Large intestine (tissue), 3 donors: ENCODE data around the gene ITIH3. TPM values are rescaled to one million over a fixed set of nuclear protein-coding genes. Genes with fewer than 3 reads are reported as not detected.

ENCODE experiments used
- DNase-seq, 2 donors: peaks; one replicate each; pipeline versions ENCODE4 v3.0.0 to v3.0.0-alpha.2; 2013
- H3K27ac ChIP-seq: one replicate; pipeline ENCODE4 v1.5.1; 2013; ENCODE audit warnings: low read length
- H3K27me3 ChIP-seq: 2 replicates; pipeline ENCODE4 v1.6.1; 2013; ENCODE audit warnings: low read length; ENCODE audit not compliant: control insufficient read depth, insufficient read depth
- H3K36me3 ChIP-seq: 2 replicates; pipeline ENCODE4 v1.6.1; 2013; ENCODE audit warnings: low read length; ENCODE audit not compliant: control insufficient read depth, insufficient read depth
- H3K4me1 ChIP-seq: one replicate; pipeline ENCODE4 v1.6.1; 2013; ENCODE audit warnings: low read length; ENCODE audit not compliant: control insufficient read depth, insufficient read depth
- H3K4me3 ChIP-seq: one replicate; pipeline ENCODE4 v1.5.1; 2013; ENCODE audit warnings: low read length
- H3K9me3 ChIP-seq: one replicate; pipeline ENCODE4 v1.6.1; 2013; ENCODE audit warnings: mild to moderate bottlenecking, low read depth, low read length, moderate library complexity; ENCODE audit not compliant: control insufficient read depth
- WGBS: methylation state at CpG from one replicate; pipeline ENCODE4 v1.1.5; 2013; ENCODE audit warnings: low lambda C conversion rate; ENCODE audit not compliant: insufficient coverage; 5-methylcytosine and 5-hydroxymethylcytosine counted together
- polyA plus RNA-seq: library from polyadenylated mRNA; unstranded; fragments of 120-200 nt; gene quantifications from one replicate; pipeline ENCODE4 v1.2.1, GENCODE V29; 2013

Gene ITIH3
- polyA plus RNA-seq, 1 donor, result 5.3 TPM

DNA sequence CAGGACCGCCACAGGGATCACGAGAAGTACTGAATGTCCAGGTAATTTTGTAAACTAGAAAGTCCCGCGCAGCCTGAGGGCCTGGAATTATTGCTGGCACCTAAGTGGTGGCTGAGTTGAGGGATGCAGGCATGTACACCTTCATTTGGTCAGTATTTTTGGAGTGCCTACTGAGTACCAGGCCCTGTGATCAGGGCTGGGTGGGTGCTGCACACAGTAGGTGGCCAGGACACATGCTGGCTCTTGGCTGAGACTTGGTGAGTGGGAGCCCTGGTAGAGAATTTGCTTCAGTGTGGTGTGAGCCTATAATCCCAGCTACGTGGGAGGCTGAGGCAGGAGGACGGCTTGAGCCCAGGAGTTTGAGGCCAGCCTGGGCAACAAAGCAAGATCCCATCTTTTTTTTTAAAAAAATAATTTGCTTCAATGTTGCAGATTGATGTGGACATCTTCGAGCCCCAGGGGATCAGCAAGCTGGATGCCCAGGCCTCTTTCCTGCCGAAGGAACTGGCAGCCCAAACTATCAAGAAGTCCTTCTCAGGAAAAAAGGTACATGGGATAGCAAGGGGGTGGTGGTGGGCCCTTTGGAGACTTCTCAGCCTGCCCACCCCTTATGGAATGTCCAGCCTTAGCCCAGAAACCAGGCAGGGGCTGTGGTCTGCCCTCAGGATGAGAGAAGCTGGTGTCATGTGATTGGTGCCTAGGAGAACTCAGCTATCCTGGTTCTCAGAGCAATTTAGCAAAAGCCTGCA, 14.6 kb upstream of the ITIH3 start:
- Histone ChIP-seq H3K36me3 (no peaks in the 10 kb centered on the region), H3K9me3 (no peaks in the 10 kb centered on the region), H3K4me1 (peaks cover 24% of the 10 kb centered on the region), H3K27ac (no peak overlapping the region), H3K27me3 (peaks cover 4% of the 10 kb centered on the region), H3K4me3 (no peak overlapping the region)
- no peak for DNase-seq
- WGBS, result no CpG with 5 or more reads among the region's 8 CpGs

DNA sequence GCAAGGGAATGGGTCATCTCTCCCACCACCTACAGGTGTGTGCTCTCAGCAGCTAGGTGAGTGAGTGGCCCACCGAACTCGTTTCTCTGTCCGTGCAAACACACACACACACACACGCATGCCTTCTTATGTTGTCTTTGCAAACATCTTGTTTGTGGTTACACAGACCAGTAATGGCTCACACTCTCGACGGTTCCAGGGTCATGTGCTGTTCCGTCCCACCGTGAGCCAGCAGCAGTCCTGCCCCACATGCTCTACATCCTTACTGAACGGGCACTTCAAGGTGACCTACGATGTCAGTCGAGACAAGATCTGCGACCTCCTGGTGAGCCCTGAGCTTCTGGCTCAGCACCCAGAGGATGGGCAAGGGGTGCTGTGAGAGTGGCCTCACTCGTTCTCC, 12.9 kb upstream of the ITIH3 start:
- no peak for DNase-seq
- peaks cover 7% of the 10 kb centered on the region for H3K4me1 ChIP-seq
- WGBS, result no CpG with 5 or more reads among the region's 13 CpGs
- H3K27ac ChIP-seq, result no peak overlapping the region
- no peaks in the 10 kb centered on the region for H3K9me3 ChIP-seq
- no peak overlapping the region for H3K4me3 ChIP-seq
- no peaks in the 10 kb centered on the region for H3K36me3 ChIP-seq
- H3K27me3 ChIP-seq, result peaks cover 4% of the 10 kb centered on the region

DNA sequence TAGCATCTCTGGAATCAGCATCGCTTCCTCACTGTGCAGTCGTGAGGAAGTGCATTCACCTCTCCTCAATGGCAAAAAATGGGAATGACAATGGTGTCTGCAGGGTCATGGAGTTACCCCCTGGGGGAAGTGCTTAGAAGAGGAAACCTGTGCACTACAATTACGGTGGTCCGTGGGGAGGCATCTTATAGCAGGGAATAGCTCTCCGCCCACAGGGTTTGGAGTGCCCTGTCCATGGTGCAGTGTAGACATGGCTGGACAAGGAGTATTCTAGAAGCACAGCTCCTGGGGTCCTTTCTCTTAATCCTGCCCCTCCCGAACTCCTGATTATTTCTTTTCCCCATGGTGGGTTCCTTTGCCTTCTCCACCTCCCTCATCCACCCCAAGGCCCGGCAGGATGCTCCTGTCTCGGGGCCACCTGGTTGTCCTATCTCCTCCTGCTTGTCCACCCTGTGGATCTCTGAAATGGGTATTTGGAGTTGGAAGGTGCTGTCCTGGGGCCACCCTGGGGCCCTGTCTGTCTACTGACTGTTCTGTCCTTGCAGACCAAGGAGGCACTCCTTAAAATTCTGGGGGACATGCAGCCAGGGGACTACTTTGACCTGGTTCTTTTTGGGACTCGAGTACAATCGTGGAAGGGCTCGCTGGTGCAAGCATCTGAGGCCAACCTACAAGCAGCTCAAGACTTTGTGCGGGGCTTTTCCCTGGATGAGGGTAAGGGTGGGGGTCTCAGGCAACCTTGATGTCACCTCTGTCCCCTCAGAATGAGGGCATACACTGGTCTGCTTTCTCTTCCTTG, 12.0 kb upstream of the ITIH3 start:
- H3K9me3 ChIP-seq, result no peaks in the 10 kb centered on the region
- no CpG with 5 or more reads among the region's 12 CpGs for WGBS
- no peak for DNase-seq
- no peak overlapping the region for H3K27ac ChIP-seq
- no peaks in the 10 kb centered on the region for H3K36me3 ChIP-seq
- H3K27me3 ChIP-seq, result peaks cover 4% of the 10 kb centered on the region
- peaks cover 2% of the 10 kb centered on the region for H3K4me1 ChIP-seq
- H3K4me3 ChIP-seq, result no peak overlapping the region

DNA sequence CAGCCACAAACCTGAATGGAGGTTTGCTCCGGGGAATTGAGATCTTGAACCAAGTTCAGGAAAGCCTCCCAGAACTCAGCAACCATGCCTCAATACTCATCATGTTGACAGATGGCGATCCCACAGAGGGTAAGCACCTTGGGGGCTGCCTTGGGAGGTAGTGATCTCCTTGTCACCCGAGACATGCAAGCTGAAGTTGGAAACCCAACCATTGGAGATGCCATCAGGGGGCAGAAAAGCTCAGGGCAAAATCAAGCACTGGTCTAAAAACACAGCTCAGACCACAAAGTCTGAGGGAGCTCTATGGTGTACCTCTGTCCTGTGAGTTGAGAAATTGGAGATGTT, 11.4 kb upstream of the ITIH3 start:
- H3K4me1 ChIP-seq, result no peaks in the 10 kb centered on the region
- H3K27me3 ChIP-seq, result peaks cover 4% of the 10 kb centered on the region
- no peak overlapping the region for H3K4me3 ChIP-seq
- no peak for DNase-seq
- no CpG with 5 or more reads among the region's 3 CpGs for WGBS
- no peaks in the 10 kb centered on the region for H3K36me3 ChIP-seq
- H3K27ac ChIP-seq, result no peak overlapping the region
- no peaks in the 10 kb centered on the region for H3K9me3 ChIP-seq

DNA sequence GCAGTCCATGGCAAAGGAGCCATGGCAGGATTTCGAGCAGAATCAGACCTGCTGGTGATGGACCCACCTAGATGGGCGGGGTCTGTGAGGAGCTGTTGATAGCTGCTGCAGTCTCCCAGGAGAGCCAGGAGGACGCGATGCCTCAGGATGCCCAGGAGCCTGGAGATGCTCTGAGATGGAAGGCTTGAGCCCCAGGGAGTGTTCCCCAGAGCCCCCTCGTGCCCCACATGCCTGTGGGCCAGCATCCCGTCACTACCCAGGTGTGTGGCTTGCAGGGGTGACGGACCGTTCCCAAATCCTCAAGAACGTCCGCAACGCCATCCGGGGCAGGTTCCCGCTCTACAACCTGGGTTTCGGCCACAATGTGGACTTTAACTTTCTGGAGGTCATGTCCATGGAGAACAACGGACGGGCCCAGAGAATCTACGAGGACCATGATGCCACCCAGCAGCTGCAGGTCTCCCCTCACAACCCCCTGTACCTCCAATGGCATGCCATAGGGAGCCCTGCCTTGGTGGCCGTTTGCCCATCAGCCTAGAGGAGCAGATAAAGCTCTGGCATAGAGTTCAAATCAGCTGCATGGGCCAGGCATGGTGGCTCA, 10.5 kb upstream of the ITIH3 start:
- Histone ChIP-seq H3K27ac (no peak overlapping the region), H3K4me3 (no peak overlapping the region), H3K9me3 (no peaks in the 10 kb centered on the region), H3K36me3 (no peaks in the 10 kb centered on the region), H3K27me3 (peaks cover 4% of the 10 kb centered on the region), H3K4me1 (no peaks in the 10 kb centered on the region)
- no peak for DNase-seq
- no CpG with 5 or more reads among the region's 18 CpGs for whole genome bisulfite sequencing

DNA sequence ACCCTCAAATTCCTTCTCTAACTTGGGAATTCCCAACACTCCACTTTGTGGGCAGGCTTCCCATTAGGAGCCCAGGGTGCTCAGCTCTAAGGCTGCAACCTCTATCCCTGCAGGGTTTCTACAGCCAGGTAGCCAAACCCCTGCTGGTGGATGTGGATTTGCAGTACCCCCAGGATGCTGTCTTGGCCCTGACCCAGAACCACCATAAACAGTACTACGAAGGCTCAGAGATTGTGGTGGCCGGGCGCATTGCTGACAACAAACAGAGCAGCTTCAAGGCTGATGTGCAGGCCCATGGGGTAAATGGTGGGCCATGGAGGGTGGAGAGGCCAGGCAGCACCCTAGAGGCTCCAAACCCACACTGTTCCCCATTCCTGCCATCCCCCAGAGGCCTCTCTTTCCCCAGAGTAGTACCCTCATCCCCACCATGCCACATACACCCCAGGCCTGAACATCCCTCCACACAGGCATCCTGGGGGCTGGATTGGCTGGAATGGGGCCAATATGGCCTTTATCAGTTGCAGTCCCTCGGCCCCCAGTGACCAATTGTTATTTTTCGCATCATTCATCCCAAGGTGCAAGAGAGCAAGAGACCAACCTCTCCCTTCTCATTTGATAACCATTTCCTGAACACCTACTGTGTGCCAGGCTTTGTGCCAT, 9.5 kb upstream of the ITIH3 start:
- H3K36me3 ChIP-seq, result no peaks in the 10 kb centered on the region
- no peak for DNase-seq
- no peaks in the 10 kb centered on the region for H3K9me3 ChIP-seq
- H3K4me1 ChIP-seq, result no peaks in the 10 kb centered on the region
- H3K27me3 ChIP-seq, result peaks cover 4% of the 10 kb centered on the region
- WGBS, result no CpG with 5 or more reads among the region's 5 CpGs
- H3K27ac ChIP-seq, result no peak overlapping the region
- H3K4me3 ChIP-seq, result no peak overlapping the region

DNA sequence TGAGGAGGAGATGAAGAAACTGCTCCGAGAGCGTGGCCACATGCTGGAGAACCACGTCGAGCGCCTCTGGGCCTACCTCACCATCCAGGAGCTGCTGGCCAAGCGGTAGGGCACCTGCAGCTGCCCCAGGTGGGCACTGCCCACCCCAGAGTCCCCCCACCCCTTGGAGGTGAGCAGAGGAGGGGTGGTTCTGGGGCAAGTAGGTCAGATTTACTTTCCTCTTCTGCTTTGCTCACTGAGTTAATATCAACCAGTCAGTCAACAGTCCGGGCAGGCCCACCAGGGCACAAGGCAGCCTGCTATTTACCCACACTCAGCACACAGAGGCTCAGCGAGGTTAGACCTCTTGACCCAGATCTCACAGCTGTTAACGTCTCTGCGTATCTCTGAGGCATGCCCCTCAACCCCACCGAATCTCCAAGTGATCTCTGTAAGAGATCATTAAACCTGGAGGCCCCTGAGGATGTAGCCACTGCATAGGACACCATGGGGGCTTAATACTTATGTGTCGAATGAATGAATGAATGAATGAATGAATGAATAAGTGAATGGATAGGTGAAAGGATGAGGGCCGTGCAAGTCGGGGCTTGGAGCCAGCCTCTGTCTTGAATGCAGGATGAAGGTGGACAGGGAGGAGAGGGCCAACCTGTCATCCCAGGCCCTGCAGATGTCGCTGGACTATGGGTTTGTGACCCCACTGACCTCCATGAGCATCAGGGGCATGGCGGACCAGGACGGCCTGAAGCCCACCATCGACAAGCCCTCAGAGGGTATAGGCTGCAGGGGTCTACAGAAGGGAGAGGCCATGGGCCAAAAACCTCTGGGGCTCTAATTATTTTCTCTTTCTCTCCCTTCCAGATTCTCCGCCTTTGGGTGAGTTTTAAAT, 8.0 kb upstream of the ITIH3 start:
- Histone ChIP-seq H3K27me3 (peaks cover 4% of the 10 kb centered on the region), H3K9me3 (no peaks in the 10 kb centered on the region), H3K4me3 (no peak overlapping the region), H3K27ac (no peak overlapping the region), H3K36me3 (no peaks in the 10 kb centered on the region), H3K4me1 (no peaks in the 10 kb centered on the region)
- WGBS, result 80% methylated on average over 1 of the region's 19 CpGs
- no peak for DNase-seq

DNA sequence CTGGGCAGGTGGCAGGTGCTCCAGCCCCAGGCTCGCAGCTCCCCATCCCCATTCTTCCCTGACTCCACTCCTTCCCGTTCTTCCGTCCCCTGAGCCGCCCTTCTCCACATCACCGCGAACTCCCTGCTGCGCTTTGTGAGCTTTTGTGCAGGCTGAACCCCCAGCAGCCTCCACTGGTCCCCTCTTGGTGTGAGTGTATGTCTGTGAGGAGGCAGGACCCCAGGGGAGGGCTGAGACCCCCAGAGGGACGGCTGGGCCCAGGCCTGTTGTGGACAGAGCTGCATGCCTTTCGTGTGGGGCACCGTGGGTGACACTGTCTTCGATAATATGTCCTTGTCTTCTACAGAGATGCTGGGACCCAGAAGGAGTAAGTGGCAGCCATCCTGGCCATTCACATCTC, 7.3 kb upstream of the ITIH3 start:
- H3K9me3 ChIP-seq, result no peaks in the 10 kb centered on the region
- no peaks in the 10 kb centered on the region for H3K27me3 ChIP-seq
- no peak for DNase-seq
- no peaks in the 10 kb centered on the region for H3K36me3 ChIP-seq
- no peaks in the 10 kb centered on the region for H3K4me1 ChIP-seq
- H3K4me3 ChIP-seq, result no peak overlapping the region
- no CpG with 5 or more reads among the region's 11 CpGs for WGBS
- no peak overlapping the region for H3K27ac ChIP-seq

DNA sequence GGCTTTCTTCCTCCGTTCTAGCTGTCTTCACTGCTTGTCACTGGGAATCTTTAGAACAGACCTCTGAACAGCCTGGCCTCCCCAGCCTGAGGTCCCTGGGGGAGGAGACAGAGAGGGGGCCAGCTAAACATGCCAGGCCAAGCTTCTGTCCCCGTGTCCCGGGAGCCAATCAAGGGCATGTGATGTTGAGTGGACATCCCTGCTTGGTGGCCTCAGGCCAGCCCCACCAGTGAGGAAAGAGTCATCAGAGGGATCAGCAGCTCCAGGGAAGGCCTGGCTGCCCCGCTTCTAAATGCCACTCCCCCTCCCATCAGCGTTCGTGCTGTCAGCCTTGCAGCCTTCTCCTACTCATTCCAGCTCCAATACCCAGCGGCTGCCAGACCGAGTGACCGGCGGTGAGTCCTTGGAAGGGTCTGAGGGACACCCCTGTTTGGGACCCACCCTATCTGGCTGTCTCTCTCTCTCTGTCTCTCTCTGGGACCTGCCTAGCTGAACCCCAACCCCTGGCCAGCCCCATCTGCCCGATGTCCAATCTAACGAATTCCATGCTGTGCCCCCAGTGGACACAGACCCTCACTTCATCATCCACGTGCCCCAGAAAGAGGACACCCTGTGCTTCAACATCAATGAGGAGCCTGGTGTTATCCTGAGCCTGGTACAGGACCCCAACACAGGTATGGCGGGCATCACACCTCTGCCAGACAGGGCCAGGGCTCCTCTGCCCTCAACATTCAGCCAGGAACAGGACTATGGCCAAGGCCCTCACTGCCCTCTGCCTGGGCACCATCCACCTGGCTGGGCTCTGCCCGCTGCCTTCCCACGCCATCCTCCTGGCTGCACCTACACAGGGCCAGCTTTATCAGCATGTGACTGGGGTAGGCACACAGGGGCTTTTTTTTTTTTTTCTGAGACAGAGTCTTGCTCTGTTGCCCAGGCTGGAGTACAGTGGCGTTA, 6.6 kb upstream of the ITIH3 start:
- H3K4me3 ChIP-seq, result no peak overlapping the region
- no CpG with 5 or more reads among the region's 17 CpGs for WGBS
- no peak overlapping the region for H3K27ac ChIP-seq
- H3K27me3 ChIP-seq, result no peaks in the 10 kb centered on the region
- no peaks in the 10 kb centered on the region for H3K4me1 ChIP-seq
- no peak for DNase-seq
- H3K36me3 ChIP-seq, result no peaks in the 10 kb centered on the region
- no peaks in the 10 kb centered on the region for H3K9me3 ChIP-seq
